Lower leg skin (tissue), 3 donors: ENCODE data around the gene TADA2B.

Source experiments
- POLR2A ChIP-seq, 2 donors: fragments of 450-650 bp; IDR thresholded peaks; one replicate each; pipeline ENCODE4 v1.6.1; 2016 to 2017; ENCODE audit warnings: antibody characterized with exemption in 2 of 2, mild to moderate bottlenecking in 1 of 2, moderate library complexity in 1 of 2
- TF ChIP-seq, protein P1 (sequence below), 3 donors: fragments of 450-650 bp; IDR thresholded peaks; one replicate each; pipeline ENCODE4 v1.5.1; 2016; ENCODE audit warnings: antibody characterized with exemption in 3 of 3, mild to moderate bottlenecking in 3 of 3, moderate library complexity in 2 of 3

DNA sequence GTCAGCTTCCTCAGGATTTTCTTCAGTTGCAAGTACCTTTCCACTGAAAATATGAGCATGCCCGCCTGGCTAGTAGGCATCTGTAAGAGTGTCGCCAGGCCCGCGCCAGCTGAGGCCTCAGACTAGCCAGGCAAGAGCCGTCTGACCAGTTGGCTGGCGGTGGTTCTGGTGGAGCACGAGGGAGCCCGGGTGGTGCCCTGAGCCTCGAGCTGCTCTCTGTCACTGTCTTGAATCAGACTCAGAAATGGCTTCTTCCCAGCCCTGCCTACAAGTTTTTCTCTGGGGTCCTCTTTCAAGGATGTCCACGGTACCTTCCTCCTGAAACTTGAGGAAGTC, 12.8 kb downstream of the TADA2B start:
- no peak for TF ChIP-seq POLR2A (IDR thresholded peaks at IDR 0.05)
- TF ChIP-seq, protein P1, sequence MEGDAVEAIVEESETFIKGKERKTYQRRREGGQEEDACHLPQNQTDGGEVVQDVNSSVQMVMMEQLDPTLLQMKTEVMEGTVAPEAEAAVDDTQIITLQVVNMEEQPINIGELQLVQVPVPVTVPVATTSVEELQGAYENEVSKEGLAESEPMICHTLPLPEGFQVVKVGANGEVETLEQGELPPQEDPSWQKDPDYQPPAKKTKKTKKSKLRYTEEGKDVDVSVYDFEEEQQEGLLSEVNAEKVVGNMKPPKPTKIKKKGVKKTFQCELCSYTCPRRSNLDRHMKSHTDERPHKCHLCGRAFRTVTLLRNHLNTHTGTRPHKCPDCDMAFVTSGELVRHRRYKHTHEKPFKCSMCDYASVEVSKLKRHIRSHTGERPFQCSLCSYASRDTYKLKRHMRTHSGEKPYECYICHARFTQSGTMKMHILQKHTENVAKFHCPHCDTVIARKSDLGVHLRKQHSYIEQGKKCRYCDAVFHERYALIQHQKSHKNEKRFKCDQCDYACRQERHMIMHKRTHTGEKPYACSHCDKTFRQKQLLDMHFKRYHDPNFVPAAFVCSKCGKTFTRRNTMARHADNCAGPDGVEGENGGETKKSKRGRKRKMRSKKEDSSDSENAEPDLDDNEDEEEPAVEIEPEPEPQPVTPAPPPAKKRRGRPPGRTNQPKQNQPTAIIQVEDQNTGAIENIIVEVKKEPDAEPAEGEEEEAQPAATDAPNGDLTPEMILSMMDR (IDR thresholded peaks at IDR 0.05): no peak
